ENCODE data around the gene WDR5.

The WDR5 gene

GRCh38 chr9:134173127-134174072 is 37.5 kb downstream of the WDR5 start:
- no peak for DNase-seq (ENCODE audit: low read depth in 2 of 2)

- DNase-seq (ENCODE audit: low read depth in 2 of 2), result no peak
These were observed 38.2 kb downstream of the WDR5 start for GRCh38 chr9:134174073-134174449.

- DNase-seq (ENCODE audit: low read depth in 2 of 2), result no peak
These were observed 38.8 kb downstream of the WDR5 start for GRCh38 chr9:134174526-134175290.

- DNase-seq (ENCODE audit: low read depth in 2 of 2), result no peak
These were observed 39.5 kb downstream of the WDR5 start for GRCh38 chr9:134175291-134175807.

- DNase-seq (ENCODE audit: low read depth in 2 of 2), result no peak
These were observed 40.1 kb downstream of the WDR5 start for GRCh38 chr9:134175808-134176598.

GRCh38 chr9:134176599-134176968 is 40.7 kb downstream of the WDR5 start:
- no peak for DNase-seq (ENCODE audit: low read depth in 2 of 2)

- no peak for DNase-seq (ENCODE audit: low read depth in 2 of 2)
These were observed 41.3 kb downstream of the WDR5 start for GRCh38 chr9:134177186-134177585.

- DNase-seq (ENCODE audit: low read depth in 2 of 2), result no peak
These were observed 41.9 kb downstream of the WDR5 start for GRCh38 chr9:134177624-134178393.

GRCh38 chr9:134178394-134178767 is 42.5 kb downstream of the WDR5 start:
- DNase-seq (ENCODE audit: low read depth in 2 of 2), result no peak

- DNase-seq (ENCODE audit: low read depth in 2 of 2), result no peak
These were observed 43.1 kb downstream of the WDR5 start for GRCh38 chr9:134178768-134179551.

- no peak for DNase-seq (ENCODE audit: low read depth in 2 of 2)
These were observed 43.7 kb downstream of the WDR5 start for GRCh38 chr9:134179595-134179917.

- no peak for DNase-seq (ENCODE audit: low read depth in 2 of 2)
These were observed 44.3 kb downstream of the WDR5 start for GRCh38 chr9:134179918-134180785.

- no peak for DNase-seq (ENCODE audit: low read depth in 2 of 2)
These were observed 45.1 kb downstream of the WDR5 start for GRCh38 chr9:134180786-134181647.

GRCh38 chr9:134181648-134182034 is 45.8 kb downstream of the WDR5 start:
- no peak for DNase-seq (ENCODE audit: low read depth in 2 of 2)

GRCh38 chr9:134182554-134183085 is 46.7 kb downstream of the WDR5 start:
- DNase-seq (ENCODE audit: low read depth in 2 of 2), result no peak

- no peak for DNase-seq (ENCODE audit: low read depth in 2 of 2)
These were observed 49.7 kb downstream of the WDR5 start for GRCh38 chr9:134185536-134186011.

GRCh38 chr9:134186471-134187109 is 50.7 kb downstream of the WDR5 start:
- no peak for DNase-seq (ENCODE audit: low read depth in 2 of 2)

- DNase-seq (ENCODE audit: low read depth in 2 of 2), result no peak
These were observed 51.2 kb downstream of the WDR5 start for GRCh38 chr9:134187110-134187531.
